DOHH2 (cell line): ENCODE results near the gene B4GALNT4.

Experiments used
- H3F3A ChIP-seq: fragments of 200-600 bp; sonication (generic), shearing (Covaris generic); 2 replicates; pipeline ENCODE4 v1.6.0; 2016; ENCODE audit warnings: antibody characterized with exemption, mild to moderate bottlenecking; ENCODE audit not compliant: control insufficient read depth, insufficient read depth
- H3K27ac ChIP-seq: fragments of 200-600 bp; sonication (generic); 2 replicates; pipeline ENCODE4 v1.5.1; 2014; ENCODE audit warnings: low read depth, mild to moderate bottlenecking, low read length, moderate library complexity
- H3K27me3 ChIP-seq: fragments of 200-600 bp; sonication (generic); 2 replicates; pipeline ENCODE4 v1.6.1; 2014; ENCODE audit warnings: mild to moderate bottlenecking, low read length, mixed read lengths; ENCODE audit not compliant: control insufficient read depth
- H3K36me3 ChIP-seq: fragments of 200-600 bp; sonication (generic); 2 replicates; pipeline ENCODE4 v1.6.1; 2014; ENCODE audit warnings: mild to moderate bottlenecking, low read length, moderate library complexity, mixed read lengths; ENCODE audit not compliant: control insufficient read depth
- H3K4me1 ChIP-seq: fragments of 200-600 bp; sonication (generic); 2 replicates; pipeline ENCODE4 v1.6.1; 2014; ENCODE audit warnings: mild to moderate bottlenecking, low read length, mixed read lengths; ENCODE audit not compliant: control insufficient read depth
- H3K4me2 ChIP-seq: fragments of 200-600 bp; sonication (generic); 2 replicates; pipeline ENCODE4 v1.6.0; 2014; ENCODE audit warnings: mild to moderate bottlenecking, low read length, moderate library complexity
- H3K4me3 ChIP-seq: fragments of 200-600 bp; sonication (generic); 2 replicates; pipeline ENCODE4 v1.5.1; 2014; ENCODE audit warnings: mild to moderate bottlenecking, low read length, mixed read lengths
- H3K79me2 ChIP-seq: fragments of 200-600 bp; sonication (generic); 2 replicates; pipeline ENCODE4 v1.6.1; 2014; ENCODE audit warnings: mild to moderate bottlenecking, low read length, mixed read lengths; ENCODE audit not compliant: control insufficient read depth
- H3K9me2 ChIP-seq: fragments of 200-600 bp; sonication (generic); replicated peaks from 2 replicates; pipeline ENCODE4 v1.6.1; 2014; ENCODE audit warnings: mild to moderate bottlenecking, low read length, mixed read lengths; ENCODE audit not compliant: control insufficient read depth
- H3K9me3 ChIP-seq: fragments of 200-600 bp; sonication (generic); 2 replicates; pipeline ENCODE4 v1.6.1; 2014; ENCODE audit warnings: antibody characterized with exemption, low read length, mixed read lengths; ENCODE audit not compliant: control insufficient read depth, insufficient read depth
- H4K20me1 ChIP-seq: fragments of 200-600 bp; sonication (generic); 2 replicates; pipeline ENCODE4 v1.6.0; 2014; ENCODE audit warnings: low read depth, mild to moderate bottlenecking, antibody characterized with exemption, low read length, moderate library complexity; ENCODE audit not compliant: control insufficient read depth, insufficient read depth
- CTCF ChIP-seq: fragments of 200-600 bp; sonication (generic); IDR thresholded peaks from one replicate; pipeline ENCODE4 v1.5.1; 2014; ENCODE audit warnings: antibody characterized with exemption, mild to moderate bottlenecking, low read depth, low read length; ENCODE audit not compliant: poor library complexity, severe bottlenecking
- EZH2phosphoT487 ChIP-seq: fragments of 200-600 bp; sonication (generic); IDR thresholded peaks from 2 replicates; pipeline ENCODE4 v1.6.1; 2017; ENCODE audit warnings: borderline replicate concordance, mild to moderate bottlenecking, antibody characterized with exemption, low read length, moderate library complexity, mixed read lengths

The B4GALNT4 gene

DNA sequence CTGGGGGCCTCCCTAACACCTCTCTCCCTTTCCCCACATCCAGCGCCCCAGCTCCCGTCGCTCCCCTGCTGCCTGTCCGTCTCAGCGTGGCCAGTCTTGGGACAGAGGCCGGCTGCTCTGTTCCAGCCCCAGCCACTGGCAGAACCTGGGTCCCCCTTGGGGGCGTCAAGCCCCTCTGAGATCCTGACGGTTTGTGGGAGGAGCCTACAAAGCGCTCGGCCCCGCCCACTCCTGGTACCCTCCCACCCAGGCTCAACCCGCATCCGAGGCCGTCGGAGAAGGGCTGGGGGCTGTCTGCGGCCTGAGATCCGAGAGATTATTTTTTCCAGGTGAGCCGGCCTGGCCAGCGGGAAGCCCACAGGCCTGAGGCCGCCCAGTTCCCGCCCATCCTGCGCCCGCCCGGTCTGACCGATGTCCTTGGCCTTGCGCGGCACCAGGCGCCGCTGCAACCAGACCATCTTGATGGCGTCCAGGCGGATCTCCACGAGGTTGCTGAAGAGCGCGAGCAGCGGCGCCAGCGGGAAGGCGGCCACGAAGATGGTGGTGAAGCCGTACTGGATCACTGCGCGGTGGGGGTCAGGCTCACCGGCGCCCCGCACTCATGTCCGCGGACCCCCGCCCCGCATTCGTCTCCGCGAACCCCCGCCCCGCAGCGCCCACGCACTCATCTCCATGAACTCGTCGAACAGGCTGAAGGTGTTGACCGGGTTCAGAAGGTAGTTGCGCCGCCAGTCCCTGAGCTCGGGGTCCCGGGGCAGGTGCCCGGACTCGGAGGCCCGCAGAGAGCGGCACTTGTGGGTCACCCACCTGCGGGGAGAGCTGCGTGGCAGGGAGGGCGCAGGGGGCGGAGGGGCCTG, 51.0 kb downstream of the B4GALNT4 start:
- TF ChIP-seq CTCF (no peak), EZH2phosphoT487 (no peak)

GRCh38 chr11:420911-421321, 51.6 kb downstream of the B4GALNT4 start:
- H3K27ac ChIP-seq = no peak overlapping the region
- H3K4me1 ChIP-seq = peaks cover 2% of the 10 kb centered on the region; the same call in 1 of the 2 replicates
- no peaks in the 10 kb centered on the region for H3K79me2 ChIP-seq
- TF ChIP-seq EZH2phosphoT487 (no peak), CTCF (no peak)
- peaks cover 16% of the 10 kb centered on the region for H3K27me3 ChIP-seq
- H3F3A ChIP-seq = no peaks in the 10 kb centered on the region
- no peaks in the 10 kb centered on the region for H3K9me2 ChIP-seq
- H4K20me1 ChIP-seq = no peaks in the 10 kb centered on the region
- no peak overlapping the region for H3K4me3 ChIP-seq
- no peaks in the 10 kb centered on the region for H3K9me3 ChIP-seq
- H3K4me2 ChIP-seq = no peak overlapping the region
- H3K36me3 ChIP-seq = no peaks in the 10 kb centered on the region

More for the DNA sequence above, 51.0 kb downstream of the B4GALNT4 start:
- H3K79me2 ChIP-seq = no peaks in the 10 kb centered on the region
- H3K4me2 ChIP-seq = no peak overlapping the region
- H3K4me3 ChIP-seq = no peak overlapping the region
- no peaks in the 10 kb centered on the region for H3K9me3 ChIP-seq
- H3K9me2 ChIP-seq = no peaks in the 10 kb centered on the region
- H3K4me1 ChIP-seq = peaks cover 9% of the 10 kb centered on the region
- H3K27ac ChIP-seq = no peak overlapping the region
- H3K27me3 ChIP-seq = peaks cover 18% of the 10 kb centered on the region
- H3K36me3 ChIP-seq = no peaks in the 10 kb centered on the region
- H3F3A ChIP-seq = no peaks in the 10 kb centered on the region
- H4K20me1 ChIP-seq = no peaks in the 10 kb centered on the region

DNA sequence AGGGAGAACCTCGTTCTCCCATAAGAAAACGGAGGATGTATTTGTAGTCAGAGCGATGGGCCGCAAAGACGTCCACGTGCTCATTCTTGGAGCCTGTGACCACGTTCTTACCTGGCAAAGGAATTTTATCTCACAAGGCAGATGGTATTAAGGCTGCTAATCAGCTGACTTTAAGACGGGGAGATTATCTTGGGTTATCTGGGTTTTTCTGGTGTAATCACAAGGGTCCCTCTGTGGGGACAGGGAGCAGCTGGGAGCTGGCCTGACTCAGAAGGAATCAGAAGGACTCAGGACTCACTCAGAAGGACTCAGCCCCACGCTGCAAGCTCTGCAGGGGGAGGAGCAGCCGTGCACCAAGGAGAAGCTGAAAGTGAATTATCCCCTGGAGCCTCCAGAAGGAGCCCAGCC, 53.0 kb downstream of the B4GALNT4 start:
- no peaks in the 10 kb centered on the region for H3K9me2 ChIP-seq

More for the DNA sequence above, 53.0 kb downstream of the B4GALNT4 start:
- peaks cover 4% of the 10 kb centered on the region for H3K27me3 ChIP-seq
- no peak overlapping the region for H3K27ac ChIP-seq
- no peaks in the 10 kb centered on the region for H3K4me1 ChIP-seq
- TF ChIP-seq CTCF (no peak), EZH2phosphoT487 (no peak)
- no peak overlapping the region for H3K4me2 ChIP-seq
- no peaks in the 10 kb centered on the region for H3K36me3 ChIP-seq
- H3F3A ChIP-seq = no peaks in the 10 kb centered on the region
- no peaks in the 10 kb centered on the region for H4K20me1 ChIP-seq
- H3K79me2 ChIP-seq = no peaks in the 10 kb centered on the region
- H3K4me3 ChIP-seq = no peak overlapping the region
- no peaks in the 10 kb centered on the region for H3K9me3 ChIP-seq
